Transverse colon (tissue), 3 donors: Measurements from ENCODE around the gene TTC19.

Experiments used
- CTCF ChIP-seq, 5 experiments: fragments of 200-600 bp in 3 of 5; fragments of 450-650 bp in 2 of 5; sonication (generic) in 3 of 5; IDR thresholded peaks; 1 replicate in 2 of 5; 2 replicates in 3 of 5; pipeline ENCODE4 v1.5.1; 2016 to 2017; ENCODE audit warnings: antibody characterized with exemption in 5 of 5, inconsistent platforms in 3 of 5, mild to moderate bottlenecking in 2 of 5, moderate library complexity in 1 of 5
- EP300 ChIP-seq: sonication (generic); formaldehyde crosslinking; IDR thresholded peaks from one replicate; pipeline ENCODE4 v1.6.1; 2017; ENCODE audit warnings: antibody characterized with exemption, low read depth
- POLR2A ChIP-seq: fragments of 450-650 bp; IDR thresholded peaks from one replicate; pipeline ENCODE4 v1.6.1; 2016; ENCODE audit warnings: antibody characterized with exemption, mild to moderate bottlenecking, moderate library complexity

- TF ChIP-seq EP300: no peak
- TF ChIP-seq CTCF (IDR thresholded peaks at IDR 0.05): no peak
- TF ChIP-seq POLR2A: no peak
Observed at GRCh38 chr17:15972497-15972951, 27.1 kb upstream of the TTC19 start.
